C1 segment of cervical spinal cord (tissue), 14 donors: ENCODE measurements around the gene OXCT1.
A peak's percentile ranks its signal among the peaks of the same experiment; 100 is the strongest.
"Not testable (repeated sequence)": the region's sequence is repeated elsewhere in the genome, so short reads cannot be mapped to it uniquely, and the experiment has no call there.

ENCODE experiments used
- DNase-seq, 14 donors: peaks; one replicate each; lab custom pipeline; 2025; lab: John Stamatoyannopoulos, UW

OXCT1 gene

GRCh38 chr5:41874512-41875060 is 4.4 kb upstream of the OXCT1 start:
- no peak for DNase-seq

GRCh38 chr5:41871852-41872251 is 1.6 kb upstream of the OXCT1 start:
- DNase-seq, result peak in 10 of 14 donors; percentile 1 to 32 (median 4)

- peak in 3 of 14 donors; percentile 31 to 55 (median 44) for DNase-seq
Measured at GRCh38 chr5:41870627-41871048, 413 bp upstream of the OXCT1 start.

- peak in 5 of 14 donors; percentile 47 to 62 (median 56) for DNase-seq
Measured at GRCh38 chr5:41869151-41869723, 988 bp downstream of the OXCT1 start.

GRCh38 chr5:41863871-41864486 is 6.2 kb downstream of the OXCT1 start:
- no peak for DNase-seq

- DNase-seq, result no peak
Measured at GRCh38 chr5:41858890-41859289, 11.3 kb downstream of the OXCT1 start.

- DNase-seq, result no peak
Measured at GRCh38 chr5:41857989-41858388, 12.2 kb downstream of the OXCT1 start.

- peak in 7 of 14 donors; percentile 3 to 65 (median 13) for DNase-seq
Measured at GRCh38 chr5:41856644-41857491, 13.4 kb downstream of the OXCT1 start.

GRCh38 chr5:41852293-41852692 is 17.9 kb downstream of the OXCT1 start:
- DNase-seq, result no peak

- no peak for DNase-seq
Measured at GRCh38 chr5:41851116-41851515, 19.1 kb downstream of the OXCT1 start.

- DNase-seq, result no peak
Measured at GRCh38 chr5:41848983-41849382, 21.2 kb downstream of the OXCT1 start.

GRCh38 chr5:41845751-41846150 is 24.5 kb downstream of the OXCT1 start:
- DNase-seq, result not testable (repeated sequence)

- no peak for DNase-seq
Measured at GRCh38 chr5:41844502-41844901, 25.7 kb downstream of the OXCT1 start.

- peak in 2 of 14 donors; percentile 2 to 15 for DNase-seq
Measured at GRCh38 chr5:41843456-41844370, 26.5 kb downstream of the OXCT1 start.

- DNase-seq, result no peak
Measured at GRCh38 chr5:41842777-41843176, 27.4 kb downstream of the OXCT1 start.

- no peak for DNase-seq
Measured at GRCh38 chr5:41841325-41841724, 28.9 kb downstream of the OXCT1 start.

- DNase-seq, result no peak
Measured at GRCh38 chr5:41840251-41840650, 30.0 kb downstream of the OXCT1 start.

- DNase-seq, result no peak
Measured at GRCh38 chr5:41837793-41838192, 32.4 kb downstream of the OXCT1 start.

GRCh38 chr5:41835645-41836044 is 34.6 kb downstream of the OXCT1 start:
- peak in 6 of 14 donors; percentile 5 to 62 (median 18) for DNase-seq

- DNase-seq, result no peak
Measured at GRCh38 chr5:41834506-41834905, 35.7 kb downstream of the OXCT1 start.

- no peak for DNase-seq
Measured at GRCh38 chr5:41832430-41832829, 37.8 kb downstream of the OXCT1 start.
